Cerebellar nuclear complex (tissue), 1 donor: ENCODE data around the gene PITX1.

Source experiments
- DNase-seq, 2 experiments: peaks; one replicate each; lab custom pipeline; 2025; lab: John Stamatoyannopoulos, UW

The PITX1 gene

GRCh38 chr5:135041726-135042125 is 7.7 kb upstream of the PITX1 start:
- DNase-seq = no peak

GRCh38 chr5:135041145-135041587 is 7.1 kb upstream of the PITX1 start:
- no peak for DNase-seq

- no peak for DNase-seq
Observed at GRCh38 chr5:135040333-135041144, 6.5 kb upstream of the PITX1 start.

GRCh38 chr5:135040034-135040332 is 6.0 kb upstream of the PITX1 start:
- DNase-seq = no peak

GRCh38 chr5:135039271-135040033 is 5.4 kb upstream of the PITX1 start:
- DNase-seq = no peak

GRCh38 chr5:135038813-135039270 is 4.8 kb upstream of the PITX1 start:
- DNase-seq = no peak

- no peak for DNase-seq
Observed at GRCh38 chr5:135038205-135038812, 4.3 kb upstream of the PITX1 start.

- DNase-seq = no peak
Observed at GRCh38 chr5:135037519-135038204, 3.6 kb upstream of the PITX1 start.

GRCh38 chr5:135036405-135036804 is 2.4 kb upstream of the PITX1 start:
- no peak for DNase-seq

GRCh38 chr5:135035678-135036030 is 1.6 kb upstream of the PITX1 start:
- no peak for DNase-seq

- no peak for DNase-seq
Observed at GRCh38 chr5:135034963-135035677, 1.1 kb upstream of the PITX1 start.

- DNase-seq = no peak
Observed at GRCh38 chr5:135034236-135034962, 371 bp upstream of the PITX1 start.

- DNase-seq = no peak
Observed at GRCh38 chr5:135032999-135033861, 798 bp downstream of the PITX1 start.

GRCh38 chr5:135032695-135032998 is 1.4 kb downstream of the PITX1 start:
- DNase-seq = no peak

GRCh38 chr5:135031813-135032694 is 2.0 kb downstream of the PITX1 start:
- DNase-seq = no peak

GRCh38 chr5:135030956-135031812 is 2.8 kb downstream of the PITX1 start:
- no peak for DNase-seq

- no peak for DNase-seq
Observed at GRCh38 chr5:135030123-135030955, 3.7 kb downstream of the PITX1 start.
